Measurements from ENCODE around the gene EDC3.
"Not testable (repeated sequence)": the region's sequence is repeated elsewhere in the genome, so short reads cannot be mapped to it uniquely, and the experiment has no call there.

EDC3 gene

GRCh38 chr15:74604983-74605794, 90.6 kb downstream of the EDC3 start:
- DNase-seq: no peak

- no peak for DNase-seq
Measured at GRCh38 chr15:74603789-74604705, 91.8 kb downstream of the EDC3 start.

GRCh38 chr15:74603026-74603788, 92.6 kb downstream of the EDC3 start:
- no peak for DNase-seq

- DNase-seq: no peak
Measured at GRCh38 chr15:74599156-74599555, 96.7 kb downstream of the EDC3 start.

GRCh38 chr15:74598126-74598842, 97.5 kb downstream of the EDC3 start:
- DNase-seq: peak; percentile 89

- DNase-seq: not testable (repeated sequence)
Measured at GRCh38 chr15:74597146-74597705, 98.6 kb downstream of the EDC3 start.

- DNase-seq: not testable (repeated sequence)
Measured at GRCh38 chr15:74596736-74597135, 99.1 kb downstream of the EDC3 start.

GRCh38 chr15:74595271-74595670, 100.6 kb downstream of the EDC3 start:
- DNase-seq: no peak

- DNase-seq: no peak
Measured at GRCh38 chr15:74594455-74594854, 101.4 kb downstream of the EDC3 start.

GRCh38 chr15:74593122-74593521, 102.7 kb downstream of the EDC3 start:
- DNase-seq: no peak

- DNase-seq: no peak
Measured at GRCh38 chr15:74592222-74592621, 103.6 kb downstream of the EDC3 start.

- no peak for DNase-seq
Measured at GRCh38 chr15:74589826-74590225, 106.0 kb downstream of the EDC3 start.

- DNase-seq: no peak
Measured at GRCh38 chr15:74585857-74586256, 110.0 kb downstream of the EDC3 start.

- no peak for DNase-seq
Measured at GRCh38 chr15:74585191-74585590, 110.6 kb downstream of the EDC3 start.

GRCh38 chr15:74584779-74585178, 111.0 kb downstream of the EDC3 start:
- no peak for DNase-seq

- no peak for DNase-seq
Measured at GRCh38 chr15:74584204-74584603, 111.6 kb downstream of the EDC3 start.
